NCI-H1048 (cell line): ENCODE results near the gene ZNF324B.
"Not testable (repeated sequence)": the region's sequence is repeated elsewhere in the genome, so short reads cannot be mapped to it uniquely, and the experiment has no call there.

Experiments used
- DNase-seq: peaks from one replicate; lab custom pipeline; 2025; lab: John Stamatoyannopoulos, UW

Gene ZNF324B

DNA sequence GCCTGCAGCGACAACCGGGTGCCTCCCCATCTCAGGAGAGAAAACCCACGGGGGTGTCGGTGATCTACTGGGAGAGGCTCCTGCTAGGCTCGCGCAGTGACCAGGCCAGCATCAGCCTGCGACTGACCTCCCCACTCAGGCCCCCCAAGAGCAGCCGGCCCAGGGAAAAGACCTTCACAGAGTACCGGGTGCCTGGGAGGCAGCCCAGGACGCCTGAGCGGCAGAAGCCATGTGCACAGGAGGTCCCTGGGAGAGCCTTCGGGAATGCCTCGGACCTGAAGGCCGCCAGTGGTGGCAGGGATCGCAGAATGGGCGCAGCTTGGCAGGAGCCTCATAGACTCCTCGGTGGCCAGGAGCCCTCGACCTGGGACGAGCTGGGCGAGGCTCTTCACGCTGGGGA is 3.9 kb downstream of the ZNF324B start:
- DNase-seq: no peak

DNA sequence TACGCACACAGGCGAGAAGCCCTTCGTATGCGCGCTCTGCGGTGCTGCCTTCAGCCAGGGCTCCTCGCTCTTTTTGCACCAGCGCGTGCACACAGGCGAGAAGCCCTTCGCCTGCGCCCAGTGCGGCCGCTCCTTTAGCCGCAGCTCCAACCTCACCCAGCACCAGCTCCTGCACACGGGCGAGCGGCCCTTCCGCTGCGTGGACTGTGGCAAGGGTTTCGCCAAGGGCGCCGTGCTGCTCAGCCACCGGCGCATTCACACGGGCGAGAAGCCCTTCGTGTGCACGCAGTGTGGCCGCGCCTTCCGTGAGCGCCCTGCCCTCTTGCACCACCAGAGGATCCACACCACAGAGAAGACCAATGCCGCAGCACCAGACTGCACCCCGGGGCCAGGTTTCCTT is 4.7 kb downstream of the ZNF324B start:
- DNase-seq: no peak

DNA sequence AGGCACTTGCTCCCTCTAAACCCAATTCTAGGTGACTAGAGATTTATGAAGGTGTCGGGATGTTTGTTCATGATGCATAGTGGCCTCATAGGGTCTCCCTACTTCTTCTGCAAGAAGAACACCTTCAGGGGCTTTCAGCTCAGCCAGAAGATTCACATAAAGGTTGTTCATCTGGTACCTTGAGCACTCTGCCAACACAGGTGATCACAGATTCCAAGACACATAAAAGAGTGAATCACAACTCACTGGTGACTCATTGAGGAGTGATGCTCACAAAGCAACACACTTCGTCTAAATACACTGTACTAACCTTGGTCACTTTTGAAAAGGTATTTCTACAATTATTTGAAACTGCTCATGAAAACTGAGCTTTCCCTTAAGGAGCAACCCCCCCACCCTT is 8.6 kb downstream of the ZNF324B start:
- no peak for DNase-seq

DNA sequence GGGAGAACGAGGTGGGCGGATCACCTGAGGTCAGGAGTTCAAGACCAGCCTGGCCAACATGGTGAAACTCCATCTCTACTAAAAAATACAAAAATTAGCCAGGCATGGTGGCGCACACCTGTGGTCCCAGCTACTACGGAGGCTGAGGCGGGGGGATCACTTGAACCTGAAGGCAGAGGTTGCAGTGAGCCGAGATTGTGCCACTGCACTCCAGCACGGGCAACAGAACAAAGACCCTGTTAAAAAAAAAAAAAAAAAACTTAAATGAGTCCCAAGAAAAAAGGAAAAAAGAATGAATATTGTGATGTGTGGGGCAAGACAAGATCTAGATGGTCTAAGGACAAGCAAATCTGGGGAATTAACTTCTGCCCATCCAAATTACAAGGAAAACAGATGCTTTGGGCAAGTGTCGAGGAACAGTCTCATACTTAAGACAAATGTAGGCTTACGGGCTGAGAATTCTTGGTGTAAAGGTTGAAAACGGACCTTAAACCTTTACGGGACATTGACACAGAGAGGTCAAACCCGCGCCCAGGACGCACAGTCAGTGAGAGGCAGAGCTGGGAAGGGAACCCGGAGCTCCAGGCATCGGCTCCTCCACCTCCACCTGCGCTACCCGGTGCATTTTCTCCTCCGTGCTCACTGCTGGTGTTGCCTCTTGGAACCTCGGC is 14.8 kb downstream of the ZNF324B start:
- DNase-seq: no peak

DNA sequence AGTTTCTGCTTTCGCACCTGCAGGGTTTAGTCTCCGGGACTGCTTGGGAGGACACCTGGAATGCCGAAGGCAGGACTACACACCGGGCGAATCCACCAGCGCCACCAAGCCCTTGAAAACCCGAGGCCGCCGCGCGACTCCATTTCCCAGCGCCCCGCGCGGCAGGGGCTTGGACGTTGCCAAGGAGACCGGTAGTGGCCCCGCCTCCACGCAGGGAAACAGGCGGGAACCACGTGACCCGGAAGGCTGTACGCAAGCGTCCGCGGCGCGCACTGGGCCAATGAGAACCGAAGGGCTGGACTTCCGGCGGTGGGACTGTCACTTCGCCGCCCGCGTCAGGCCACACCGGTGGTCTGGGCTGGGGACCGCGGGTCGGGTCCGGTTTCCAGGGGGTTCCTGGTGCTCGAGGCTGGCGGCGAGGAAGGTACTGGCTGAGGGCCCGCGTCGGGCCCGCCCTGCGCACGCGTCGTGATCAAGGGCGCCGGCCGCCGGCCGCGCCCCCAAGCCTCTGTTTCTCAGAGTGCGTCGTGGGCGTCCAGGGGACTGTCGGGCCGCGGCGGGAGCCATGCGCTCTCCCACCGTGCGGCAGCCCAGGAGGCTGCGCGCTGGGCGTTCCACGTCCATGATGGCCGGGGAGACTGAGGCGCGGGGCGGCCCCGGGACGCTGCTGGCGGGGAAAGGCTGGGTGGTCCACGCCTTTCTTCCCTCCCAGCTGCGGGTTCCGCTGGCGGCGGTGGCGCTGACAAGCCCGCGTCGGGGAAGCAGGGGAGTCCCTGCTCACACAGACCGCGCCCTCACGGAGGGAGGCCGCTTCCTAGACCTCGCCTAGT is 15.6 kb downstream of the ZNF324B start, which contains the start of gene ZNF324:
ZNF324 (plus strand) TSS at position 321 of the 830 bp plus-strand sequence. CDS start 2,106 bp downstream, outside the sequence.
- peak; percentile 88 for DNase-seq

DNA sequence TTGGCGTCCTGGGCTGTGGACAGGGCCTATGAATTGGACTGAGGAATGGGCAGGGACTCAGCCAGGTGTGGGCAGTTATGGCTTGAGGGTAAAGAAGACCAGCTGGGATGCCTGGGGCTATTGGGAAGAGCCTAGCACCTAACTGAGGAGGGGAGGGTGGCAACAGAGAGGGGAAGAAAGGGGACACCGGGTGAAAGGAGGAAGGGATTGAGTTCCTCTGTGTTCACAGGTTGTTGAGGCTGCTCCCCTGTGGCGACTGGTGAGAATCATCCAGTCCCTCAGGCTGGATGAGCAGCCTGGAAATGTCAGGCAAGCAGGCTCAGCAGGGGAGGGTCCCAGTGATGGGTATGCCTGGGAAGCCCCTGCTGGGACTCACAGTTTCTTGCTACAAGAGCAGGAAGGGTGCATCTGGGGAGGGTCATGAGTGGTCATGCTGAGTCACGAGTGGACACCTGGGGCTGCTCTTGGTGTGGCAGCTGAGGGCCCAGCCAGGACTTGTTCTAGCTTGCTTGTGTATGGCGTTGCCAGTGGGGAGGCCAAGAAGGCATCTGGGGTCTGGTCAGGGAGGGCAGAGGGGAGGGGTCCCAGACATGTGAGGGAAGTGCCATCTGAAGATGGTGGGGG is 16.9 kb downstream of the ZNF324B start:
- DNase-seq: no peak

DNA sequence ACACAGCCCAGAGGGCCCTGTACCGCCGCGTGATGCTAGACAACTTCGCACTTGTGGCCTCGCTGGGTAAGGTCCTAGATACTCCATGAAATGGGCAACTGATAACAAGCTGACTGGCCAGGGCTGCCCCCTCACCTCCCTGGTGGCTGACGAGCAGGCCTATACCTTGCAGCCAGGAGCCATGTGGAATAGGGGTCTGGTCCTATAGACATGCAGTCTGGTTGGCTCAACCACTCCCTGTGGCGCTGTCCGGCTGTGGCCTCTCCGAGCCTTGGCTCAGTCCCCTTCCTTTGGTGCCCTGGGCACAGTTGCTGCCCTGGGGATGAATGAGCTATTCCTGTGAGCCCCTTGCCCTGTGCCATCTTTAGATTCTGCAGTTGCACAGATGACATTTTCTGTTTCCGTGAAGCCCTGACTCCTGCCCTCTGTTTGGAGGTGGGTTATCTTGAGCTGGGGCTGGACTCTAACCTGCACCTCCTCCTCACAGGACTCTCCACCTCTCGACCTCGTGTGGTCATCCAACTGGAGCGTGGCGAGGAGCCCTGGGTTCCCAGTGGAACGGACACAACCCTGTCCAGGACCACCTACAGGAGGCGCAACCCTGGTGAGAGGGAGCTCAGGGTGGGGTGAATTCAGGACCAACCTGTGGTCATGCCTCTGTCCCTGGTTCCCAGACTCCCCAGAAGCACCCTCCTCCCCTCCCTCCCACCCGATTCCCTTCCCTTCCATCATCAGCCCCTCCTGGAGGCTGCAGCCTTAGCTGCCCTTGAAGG is 18.0 kb downstream of the ZNF324B start:
- no peak for DNase-seq

DNA sequence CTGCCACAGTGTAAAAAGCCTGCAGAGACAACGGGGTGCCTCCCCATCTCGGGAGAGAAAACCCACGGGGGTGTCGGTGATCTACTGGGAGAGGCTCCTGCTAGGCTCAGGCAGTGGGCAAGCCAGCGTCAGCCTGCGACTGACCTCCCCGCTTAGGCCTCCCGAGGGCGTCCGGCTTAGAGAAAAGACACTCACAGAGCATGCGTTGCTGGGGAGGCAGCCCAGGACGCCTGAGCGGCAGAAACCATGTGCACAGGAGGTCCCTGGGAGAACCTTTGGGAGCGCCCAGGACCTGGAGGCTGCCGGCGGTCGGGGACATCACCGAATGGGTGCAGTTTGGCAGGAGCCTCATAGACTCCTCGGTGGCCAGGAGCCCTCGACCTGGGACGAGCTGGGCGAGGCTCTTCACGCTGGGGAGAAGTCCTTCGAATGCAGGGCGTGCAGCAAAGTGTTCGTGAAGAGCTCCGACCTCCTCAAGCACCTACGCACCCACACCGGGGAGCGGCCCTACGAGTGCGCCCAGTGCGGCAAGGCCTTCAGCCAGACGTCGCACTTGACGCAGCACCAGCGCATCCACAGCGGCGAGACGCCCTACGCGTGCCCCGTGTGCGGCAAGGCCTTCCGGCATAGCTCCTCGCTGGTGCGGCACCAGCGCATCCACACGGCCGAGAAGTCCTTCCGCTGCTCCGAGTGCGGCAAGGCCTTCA is 19.6 kb downstream of the ZNF324B start:
- not testable (repeated sequence) for DNase-seq

DNA sequence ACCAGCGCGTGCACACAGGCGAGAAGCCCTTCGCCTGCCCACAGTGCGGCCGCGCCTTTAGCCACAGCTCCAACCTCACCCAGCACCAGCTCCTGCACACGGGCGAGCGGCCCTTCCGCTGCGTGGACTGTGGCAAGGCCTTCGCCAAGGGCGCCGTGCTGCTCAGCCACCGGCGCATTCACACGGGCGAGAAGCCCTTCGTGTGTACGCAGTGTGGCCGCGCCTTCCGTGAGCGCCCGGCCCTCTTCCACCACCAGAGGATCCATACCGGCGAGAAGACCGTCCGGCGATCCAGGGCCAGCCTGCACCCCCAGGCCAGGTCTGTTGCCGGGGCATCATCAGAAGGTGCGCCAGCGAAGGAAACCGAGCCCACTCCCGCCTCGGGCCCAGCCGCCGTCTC is 20.3 kb downstream of the ZNF324B start:
- no peak for DNase-seq

DNA sequence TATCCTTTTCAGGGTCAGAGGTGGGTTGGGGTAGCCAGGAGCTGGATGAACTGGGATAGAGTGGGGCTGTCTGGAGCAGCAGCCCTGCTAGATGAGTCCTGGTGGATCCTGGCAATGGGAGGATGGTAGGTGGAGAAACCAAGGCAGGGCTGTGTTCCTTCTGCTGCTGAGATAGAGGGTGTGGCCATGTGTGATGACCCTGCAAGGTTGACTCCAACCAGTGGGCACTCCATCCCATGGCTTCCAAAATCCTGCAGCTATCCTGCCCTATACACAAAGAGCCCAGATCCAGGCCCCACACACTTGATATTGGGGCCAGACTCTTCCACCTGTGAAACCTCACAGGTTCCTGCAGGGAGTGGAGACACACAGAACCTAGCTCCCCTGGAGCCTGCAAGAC is 22.4 kb downstream of the ZNF324B start:
- DNase-seq: no peak

DNA sequence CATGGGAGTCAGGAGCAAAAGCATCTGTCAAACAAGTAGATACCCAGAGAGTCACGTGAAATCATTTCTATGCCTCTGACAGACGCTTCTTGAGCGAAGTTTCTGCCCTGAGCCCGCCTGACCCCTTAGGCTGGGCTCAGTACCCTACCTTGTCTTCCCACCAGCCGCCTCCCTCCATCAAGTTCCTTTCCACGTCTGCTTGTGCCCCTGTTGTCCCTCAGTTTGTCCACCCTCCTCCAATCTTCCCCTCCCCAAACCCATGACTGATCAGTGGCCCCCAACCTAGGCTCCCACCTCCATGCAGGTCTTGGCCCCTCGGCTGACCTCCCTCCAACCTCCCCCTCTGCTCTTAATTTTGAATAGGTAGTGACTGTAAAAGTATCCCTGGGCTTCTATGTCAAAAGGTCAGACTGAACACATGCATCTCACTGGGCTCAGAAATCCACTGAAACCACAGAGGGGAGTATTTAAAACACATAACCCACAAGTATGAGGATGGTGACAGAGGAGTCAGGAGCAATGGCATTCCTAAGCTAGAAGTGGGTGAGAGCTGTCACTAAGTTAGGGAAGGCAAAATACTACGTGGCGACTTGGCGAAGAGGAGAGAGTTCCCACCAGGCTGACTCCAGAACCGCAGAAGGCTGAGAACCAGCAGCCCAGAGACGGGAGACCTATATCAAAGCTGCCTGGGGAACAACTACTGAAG is 23.0 kb downstream of the ZNF324B start:
- no peak for DNase-seq

DNA sequence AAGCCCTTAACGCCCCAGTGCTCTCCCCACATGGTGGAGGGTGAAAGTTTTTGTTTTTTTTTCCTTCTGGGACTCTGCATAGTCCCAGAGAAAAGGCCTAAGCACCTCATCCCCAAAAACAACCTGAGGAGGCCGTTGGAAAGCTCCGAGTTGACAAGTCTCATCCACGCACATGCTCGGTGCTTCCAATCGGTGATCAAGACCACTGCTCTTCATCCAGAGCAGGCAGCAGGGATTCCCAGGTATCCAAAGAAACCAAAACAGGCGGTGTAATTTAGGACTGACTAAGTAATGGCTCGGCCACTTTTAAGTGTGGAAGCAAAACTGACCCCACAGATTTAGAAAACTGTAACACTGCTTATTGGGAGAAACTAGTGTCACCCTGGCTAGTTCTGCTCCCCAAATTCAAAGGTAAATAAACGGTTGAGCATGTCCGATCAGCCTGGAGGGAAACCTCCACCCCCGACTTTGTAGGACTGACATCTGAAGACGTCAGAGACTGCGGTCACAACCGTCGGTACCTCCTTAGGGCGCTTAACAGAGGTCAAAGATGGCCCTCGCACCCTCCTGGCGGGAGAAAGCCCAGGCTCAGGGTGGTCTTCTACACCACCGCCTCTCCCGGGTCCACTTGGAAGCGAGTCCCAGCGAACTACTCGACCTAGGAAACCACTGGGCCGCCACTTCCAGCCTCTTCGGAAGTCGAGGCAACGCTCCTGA is 23.7 kb downstream of the ZNF324B start:
- DNase-seq: no peak

DNA sequence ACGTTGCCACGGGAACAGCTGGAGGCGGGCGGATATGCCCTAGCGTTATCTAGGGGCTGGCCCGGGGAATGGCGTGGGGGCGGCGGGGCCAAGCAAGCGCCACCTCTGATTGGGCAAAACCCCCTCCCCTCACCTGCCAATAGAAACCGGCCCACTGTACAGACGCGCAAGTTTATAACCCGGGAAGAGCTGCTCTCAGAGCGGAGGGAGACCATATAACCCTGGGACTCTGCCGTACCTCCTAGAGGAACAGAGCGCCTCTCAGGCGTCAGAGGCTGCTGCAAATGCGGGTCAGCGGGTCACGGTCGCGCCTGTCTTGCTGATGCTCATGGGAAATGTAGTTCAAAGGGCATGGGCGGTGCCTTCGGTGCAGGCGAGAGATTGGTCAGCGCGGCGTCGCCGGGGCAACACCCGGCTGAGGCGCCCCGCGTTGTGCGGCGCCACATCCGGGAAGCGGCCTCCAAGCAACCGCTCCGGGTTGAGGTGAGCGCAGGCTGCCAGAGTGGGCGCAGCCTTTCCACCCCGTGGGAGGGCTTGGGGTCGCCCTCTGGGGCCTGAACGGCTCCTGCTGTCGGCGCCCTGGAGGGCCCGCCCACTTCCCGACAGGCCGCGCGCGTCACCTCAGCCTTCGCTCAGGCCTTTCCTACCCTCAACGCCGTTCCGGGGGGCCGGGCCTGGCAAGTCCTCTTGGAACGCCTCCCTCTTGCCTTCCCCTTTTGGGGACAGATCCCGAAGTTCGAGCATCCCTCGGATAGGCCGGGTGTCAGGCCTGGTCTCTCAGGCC is 24.5 kb downstream of the ZNF324B start, which contains the start of gene ZNF446:
ZNF446 (plus strand) TSS at position 639 of the 784 bp plus-strand sequence. CDS start 867 bp downstream, outside the sequence.
- peak; percentile 87 for DNase-seq

DNA sequence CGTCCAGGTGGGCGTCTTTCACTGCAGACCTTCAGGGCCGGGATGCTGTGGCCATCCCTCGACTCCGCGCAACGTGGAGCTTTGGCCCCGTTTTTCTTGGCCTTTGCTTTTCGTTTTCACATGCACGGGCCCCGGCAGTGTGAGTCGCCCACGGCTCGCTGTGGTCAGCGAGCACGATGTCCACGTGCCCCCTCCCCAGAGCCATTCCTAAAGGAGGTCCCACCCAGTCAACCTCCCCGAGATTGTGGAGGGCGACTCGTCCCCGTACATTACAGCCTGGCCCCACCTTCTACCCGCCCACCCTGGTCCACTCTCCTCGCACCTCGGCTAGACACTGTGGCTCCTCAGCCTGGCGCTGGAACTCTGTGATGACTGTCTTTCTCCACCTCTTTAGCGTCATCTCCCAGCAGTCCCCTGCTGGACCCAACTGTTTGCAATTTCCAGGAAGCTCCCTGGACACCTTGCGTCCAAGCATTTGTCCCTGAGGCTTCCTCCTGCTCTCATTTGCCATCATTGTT is 25.1 kb downstream of the ZNF324B start:
- DNase-seq: no peak

DNA sequence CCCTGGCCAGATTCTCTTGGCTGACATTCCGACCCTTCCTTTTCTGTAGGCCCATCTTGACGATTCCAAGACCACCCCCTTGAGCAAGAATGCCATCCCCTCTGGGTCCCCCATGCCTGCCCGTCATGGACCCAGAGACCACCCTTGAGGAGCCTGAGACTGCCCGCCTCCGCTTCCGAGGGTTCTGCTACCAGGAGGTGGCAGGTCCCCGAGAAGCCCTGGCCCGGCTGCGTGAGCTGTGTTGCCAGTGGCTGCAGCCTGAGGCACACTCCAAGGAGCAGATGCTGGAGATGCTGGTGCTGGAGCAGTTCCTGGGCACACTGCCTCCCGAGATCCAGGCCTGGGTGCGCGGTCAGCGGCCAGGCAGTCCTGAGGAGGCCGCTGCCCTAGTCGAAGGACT is 25.7 kb downstream of the ZNF324B start:
- no peak for DNase-seq

DNA sequence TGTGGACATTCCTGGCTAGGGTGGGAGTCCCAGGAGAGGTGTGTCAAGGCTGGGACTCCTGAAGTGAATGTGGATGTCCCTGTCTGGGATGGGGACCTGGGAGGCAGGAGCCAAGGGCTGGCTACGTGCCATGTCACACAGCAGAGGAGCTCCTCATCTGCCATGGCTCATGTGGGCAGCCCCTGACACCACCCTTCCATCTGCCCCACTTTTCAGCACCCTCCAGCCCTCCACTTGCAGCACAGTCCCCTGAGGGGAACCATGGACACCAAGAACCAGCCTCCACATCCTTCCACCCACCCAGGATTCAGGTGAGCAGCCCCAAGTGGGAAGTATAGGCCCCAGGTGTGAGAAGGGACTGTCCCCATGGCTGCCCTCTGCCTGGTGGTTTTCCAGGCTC is 26.4 kb downstream of the ZNF324B start:
- no peak for DNase-seq

DNA sequence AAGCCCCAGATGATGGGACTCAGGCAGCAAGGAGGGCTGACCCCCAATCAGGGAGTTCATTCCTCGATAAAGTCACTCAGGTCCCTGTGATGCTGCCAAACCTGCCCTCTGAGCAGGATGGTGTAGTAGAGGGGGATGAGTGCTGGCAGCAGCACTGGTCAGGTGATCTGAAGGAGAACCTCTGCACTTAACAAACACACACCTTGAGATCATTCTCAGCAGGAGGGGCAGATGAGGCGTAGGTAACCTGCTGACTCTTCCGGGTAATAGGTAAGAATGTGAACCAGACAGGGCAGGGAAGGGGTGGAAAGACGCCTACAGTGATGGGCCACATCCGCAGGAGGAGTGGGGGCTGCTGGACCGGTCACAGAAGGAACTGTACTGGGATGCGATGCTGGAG is 27.9 kb downstream of the ZNF324B start:
- DNase-seq: no peak

DNA sequence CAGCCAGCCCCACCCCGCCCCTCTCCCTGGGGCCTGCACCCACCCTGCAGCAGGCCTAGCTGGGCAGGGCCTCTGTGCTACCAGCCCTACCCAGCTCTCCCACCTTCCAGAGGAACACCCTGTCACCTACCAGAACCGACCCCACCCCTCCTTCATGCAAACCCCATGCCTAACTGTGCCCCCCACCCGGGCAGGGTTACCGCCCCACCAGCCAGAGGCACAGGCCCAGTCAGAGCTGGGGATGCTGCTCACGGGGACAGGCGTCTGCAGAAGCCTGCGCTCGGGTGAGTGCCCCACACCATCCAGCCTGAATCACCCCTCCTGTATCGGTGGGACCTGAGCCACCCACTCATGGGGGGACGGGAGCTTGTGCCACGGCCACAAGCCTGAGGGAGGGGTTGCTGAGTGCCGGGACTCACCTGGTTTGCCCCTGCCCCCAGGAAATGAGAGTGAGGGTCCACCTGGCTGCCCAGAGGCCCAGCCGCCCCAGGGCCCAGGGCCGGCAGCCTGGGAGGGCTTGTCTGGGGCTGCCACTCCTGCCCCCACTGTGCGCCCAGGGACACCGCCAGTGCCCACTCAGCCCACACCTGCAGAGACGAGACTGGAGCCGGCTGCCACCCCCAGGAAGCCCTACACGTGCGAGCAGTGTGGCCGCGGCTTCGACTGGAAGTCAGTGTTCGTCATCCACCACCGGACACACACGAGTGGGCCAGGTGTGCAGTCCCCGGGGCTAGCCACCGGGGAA is 28.5 kb downstream of the ZNF324B start:
- no peak for DNase-seq
